B cell (primary cell): ENCODE measurements around the gene JAM2. TPM values are rescaled to one million over a fixed set of nuclear protein-coding genes. Genes with fewer than 3 reads are reported as not detected.

Experiments used
- ATAC-seq: fragments of 200-7000 bp; cut with Tn5 transposase; one replicate; pipeline ENCODE4 v1.10.0; 2021; ENCODE audit warnings: low read depth, mild to moderate bottlenecking, moderate number of reproducible peaks, moderate library complexity
- CTCF ChIA-PET: fragments of 350-600 bp; sonication (Branson Sonifier 250); formaldehyde crosslinking; loops from one replicate; lab custom pipeline; 2021; ENCODE audit warnings: antibody characterized with exemption, inconsistent platforms; lab: Charles Lee
- POLR2A ChIA-PET: fragments of 350-600 bp; sonication (Branson Sonifier 250); formaldehyde crosslinking; loops from one replicate; lab custom pipeline; 2021; ENCODE audit warnings: antibody characterized with exemption; lab: Charles Lee
- DNase-seq: peaks from one replicate; pipeline ENCODE4 v3.0.0; 2013
- H2AFZ ChIP-seq: 2 replicates; pipeline ENCODE4 v1.6.1; 2012; ENCODE audit warnings: mild to moderate bottlenecking, low read depth, low read length; ENCODE audit not compliant: insufficient read depth, poor library complexity, severe bottlenecking
- H3K27ac ChIP-seq, 2 donors: 1 replicate in 1 of 2; 2 replicates in 1 of 2; pipeline ENCODE4 v1.5.1; 2012 to 2013; ENCODE audit warnings: low read length in 2 of 2, mild to moderate bottlenecking in 2 of 2, moderate library complexity in 1 of 2
- H3K27me3 ChIP-seq, 4 experiments: fragments of 200-600 bp in 1 of 4; sonication (generic) in 1 of 4; replicated peaks in 1 of 4; 1 replicate in 2 of 4; 2 replicates in 2 of 4; pipeline versions ENCODE4 v1.6.1 to v1.7.0; 2013 to 2016; ENCODE audit warnings: low read length in 3 of 4, mild to moderate bottlenecking in 2 of 4, mixed read lengths in 1 of 4, moderate library complexity in 1 of 4; ENCODE audit not compliant: insufficient read depth in 4 of 4, control insufficient read depth in 3 of 4; ENCODE audit errors: control extremely low read depth in 1 of 4
- H3K36me3 ChIP-seq, 2 experiments: replicated peaks in 1 of 2; 1 replicate in 1 of 2; 2 replicates in 1 of 2; pipeline versions ENCODE4 v1.6.1 to v1.7.1; 2013; ENCODE audit warnings: low read length in 1 of 2; ENCODE audit not compliant: insufficient read depth in 2 of 2, control insufficient read depth in 1 of 2; ENCODE audit errors: control extremely low read depth in 1 of 2, extremely low read depth in 1 of 2
- H3K4me1 ChIP-seq, 2 donors: fragments of 200-600 bp in 1 of 2; sonication (generic) in 1 of 2; 1 replicate in 1 of 2; 2 replicates in 1 of 2; pipeline versions ENCODE4 v1.5.1 to v1.6.1; 2013 to 2017; ENCODE audit warnings: low read length in 2 of 2; ENCODE audit not compliant: control insufficient read depth in 2 of 2, insufficient read depth in 2 of 2
- H3K4me2 ChIP-seq: replicated peaks from 2 replicates; pipeline ENCODE3; 2012; ENCODE audit warnings: mild to moderate bottlenecking, low read depth, low read length; ENCODE audit not compliant: poor library complexity, severe bottlenecking
- H3K4me3 ChIP-seq, 5 experiments: fragments of 200-600 bp in 1 of 5; sonication (generic) in 1 of 5; 1 replicate in 3 of 5; 2 replicates in 2 of 5; pipeline versions ENCODE4 v1.5.1 to v1.7.0; 2011 to 2016; ENCODE audit warnings: low read length in 4 of 5, mild to moderate bottlenecking in 4 of 5, low read depth in 2 of 5, control low read depth in 1 of 5, moderate library complexity in 1 of 5; ENCODE audit not compliant: insufficient read depth in 1 of 5; ENCODE audit errors: control extremely low read depth in 1 of 5, extremely low read depth in 1 of 5
- H3K79me2 ChIP-seq: fragments of 200-600 bp; sonication (generic); one replicate; pipeline ENCODE4 v1.6.0; 2016; ENCODE audit warnings: low read length; ENCODE audit not compliant: control insufficient read depth, insufficient read depth
- H3K9ac ChIP-seq: fragments of 200-600 bp; sonication (generic); 2 replicates; pipeline ENCODE4 v1.6.1; 2017; ENCODE audit warnings: mild to moderate bottlenecking, low read length, moderate library complexity
- H3K9me3 ChIP-seq, 3 donors: one replicate each; pipeline versions ENCODE4 v1.6.1 to v1.7.1; 2013; ENCODE audit warnings: low read length in 2 of 3; ENCODE audit not compliant: control insufficient read depth in 2 of 3, insufficient read depth in 1 of 3; ENCODE audit errors: control extremely low read depth in 1 of 3
- H4K20me1 ChIP-seq: 2 replicates; pipeline ENCODE4 v1.6.0; 2012; ENCODE audit warnings: mild to moderate bottlenecking, low read length; ENCODE audit not compliant: insufficient read depth, control insufficient read depth, poor library complexity, severe bottlenecking
- H3K27ac Mint-ChIP-seq: one replicate; pipeline ENCODE4 v1.8.0; 2021; ENCODE audit warnings: mixed read lengths
- H3K27me3 Mint-ChIP-seq: one replicate; pipeline ENCODE4 v1.8.0; 2021; ENCODE audit warnings: mixed read lengths
- H3K4me1 Mint-ChIP-seq: one replicate; pipeline ENCODE4 v1.8.0; 2021; ENCODE audit warnings: mixed read lengths
- H3K4me3 Mint-ChIP-seq: one replicate; pipeline ENCODE4 v1.8.0; 2021; ENCODE audit warnings: mixed read lengths
- H3K9me3 Mint-ChIP-seq: one replicate; pipeline ENCODE4 v1.8.0; 2022; ENCODE audit warnings: mixed read lengths; ENCODE audit not compliant: insufficient read depth
- CTCF ChIP-seq: fragments of 200-600 bp; IDR thresholded peaks from one replicate; pipeline ENCODE4 v1.8.0; 2022; ENCODE audit warnings: antibody characterized with exemption, mild to moderate bottlenecking
- EZH2 ChIP-seq: IDR thresholded peaks from 2 replicates; pipeline ENCODE4 v1.6.1; 2012; ENCODE audit warnings: borderline replicate concordance, low read depth, mild to moderate bottlenecking, moderate library complexity, low read length; ENCODE audit not compliant: insufficient read depth, poor library complexity, severe bottlenecking
- WGBS: methylation state at CpG from one replicate; pipeline ENCODE4 v1.1.5; 2013; ENCODE audit warnings: missing lambda C conversion rate; ENCODE audit not compliant: insufficient coverage; 5-methylcytosine and 5-hydroxymethylcytosine counted together
- intact Hi-C: fragments of 100-400 bp; cut with micrococcal nuclease; formaldehyde crosslinking; loops from one replicate; pipeline ENCODE4 v1.10.0; 2022
- polyA plus RNA-seq: library from polyadenylated mRNA; depleted of rRNA; stranded (reverse); fragments of >200 nt; gene quantifications from 2 replicates; pipeline ENCODE4 v1.2.3, GENCODE V29; 2012
- total RNA-seq, 2 donors: library from RNA; stranded (reverse); fragments of 120-200 nt in 1 of 2; gene quantifications; 1 replicate in 1 of 2; 2 replicates in 1 of 2; pipeline versions ENCODE4 v1.2.3 to v1.2.4, GENCODE V29; 2013 to 2022

The JAM2 gene
- total and polyA plus RNA-seq, 2 donors (not counting 1 experiment from before 2014, with no cell fraction given), result 0.94 to 1.5 TPM

- Mint-ChIP-seq H3K4me1 (no peaks in the 10 kb centered on the region), H3K4me3 (no peak overlapping the region), H3K9me3 (no peaks in the 10 kb centered on the region), H3K27ac (no peak overlapping the region), H3K27me3 (no peaks in the 10 kb centered on the region)
- no peaks in the 10 kb centered on the region for H3K9me3 ChIP-seq
- no peak for DNase-seq
- ChIA-PET CTCF (no interaction called here), POLR2A (no interaction called here)
- H3K79me2 ChIP-seq, result no peaks in the 10 kb centered on the region
- H3K4me2 ChIP-seq, result no peak overlapping the region
- peaks cover 23 to 75% of the 10 kb centered on the region in 2 experiments for H3K36me3 ChIP-seq
- no CpG with 5 or more reads among the region's 3 CpGs for WGBS
- no peak overlapping the region for H3K4me3 ChIP-seq
- no peak overlapping the region for H3K9ac ChIP-seq
- H4K20me1 ChIP-seq, result no peaks in the 10 kb centered on the region
- no peaks in the 10 kb centered on the region for H3K4me1 ChIP-seq
- no peak overlapping the region for H3K27ac ChIP-seq
- H3K27me3 ChIP-seq, result no peaks in the 10 kb centered on the region
- H2AFZ ChIP-seq, result no peak overlapping the region
- ATAC-seq, result no peak
- intact Hi-C loops, result no loop called here
- TF ChIP-seq EZH2, result no peak
- TF ChIP-seq CTCF, result no peak
These were observed 125.0 kb downstream of the JAM2 start for GRCh38 chr21:25764065-25764464.

Other genes starting within 250 kb of the JAM2 start
- gene MRPL39, start 31.8 kb upstream of the JAM2 start, total RNA-seq, result 18.1 and 19.7 TPM in 2 replicates
- gene MRPL39, start 31.8 kb upstream of the JAM2 start, polyA plus RNA-seq, result 10.1 TPM in 2 replicates
- 34.1 and 36.6 TPM in 2 replicates for gene ATP5PF, start 95.6 kb downstream of the JAM2 start, total RNA-seq
- 54.7 and 58.3 TPM in 2 replicates for gene ATP5PF, start 95.6 kb downstream of the JAM2 start, polyA plus RNA-seq
- 29.7 and 32.9 TPM in 2 replicates for gene GABPA, start 95.7 kb downstream of the JAM2 start, total RNA-seq
- 10.3 and 13.3 TPM in 2 replicates for gene GABPA, start 95.7 kb downstream of the JAM2 start, polyA plus RNA-seq